NCI-H146 treated with DMSO at 0.1 percent for 48 hours (cell line): Measurements from ENCODE around the gene IPO5.

Experiments
- DNase-seq: peaks from one replicate; lab custom pipeline; 2025; ENCODE audit not compliant: unreplicated experiment; lab: John Stamatoyannopoulos, UW

IPO5 gene

GRCh38 chr13:98054301-98054700, 100.8 kb downstream of the IPO5 start:
- no peak for DNase-seq

DNA sequence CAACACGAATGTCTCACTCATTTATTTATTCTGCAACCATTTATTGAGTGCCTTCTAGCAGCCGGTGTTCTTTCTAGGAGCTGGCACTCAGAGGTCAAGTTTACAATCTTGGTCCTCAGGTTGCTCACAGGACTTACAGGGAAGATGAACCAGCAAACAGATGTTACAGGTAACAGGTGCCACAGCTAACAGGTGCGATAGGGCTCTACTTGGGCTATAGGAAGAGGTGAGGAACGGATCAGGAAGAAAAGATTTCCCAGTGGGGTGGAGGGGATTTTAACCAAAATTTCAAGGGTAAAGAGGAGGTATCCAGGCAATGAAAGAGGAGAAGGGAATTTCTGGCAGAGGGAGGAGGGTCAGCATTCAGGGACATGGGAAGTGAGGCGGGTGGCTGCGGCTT, 102.1 kb downstream of the IPO5 start:
- DNase-seq: no peak

DNA sequence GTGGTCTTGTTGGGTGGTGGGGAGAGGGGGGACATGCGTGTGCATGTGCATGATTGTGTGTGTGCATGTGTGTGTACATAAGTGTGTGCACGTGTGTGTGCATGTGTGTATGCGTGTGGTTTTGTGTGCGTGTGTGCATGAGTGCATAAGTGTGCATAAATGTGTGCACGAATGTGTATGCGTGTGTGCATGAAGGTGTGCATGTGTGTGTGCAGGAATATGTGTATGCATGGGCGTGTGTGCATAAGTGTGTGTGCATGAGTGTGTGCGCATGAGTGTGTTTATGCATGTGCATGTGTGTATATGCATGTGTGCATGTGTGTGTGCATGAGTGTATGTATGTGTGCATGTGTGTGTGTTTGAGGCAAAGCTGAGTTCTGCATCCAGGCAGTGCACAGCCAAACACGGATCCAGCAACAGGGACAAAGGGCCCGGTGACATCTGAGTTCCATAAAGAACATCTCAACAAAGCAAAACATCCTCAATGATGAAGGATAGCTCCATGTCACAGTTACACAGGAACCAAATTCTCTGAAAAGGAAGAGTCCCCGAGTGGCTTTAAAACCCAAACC, 103.5 kb downstream of the IPO5 start:
- DNase-seq: no peak

DNA sequence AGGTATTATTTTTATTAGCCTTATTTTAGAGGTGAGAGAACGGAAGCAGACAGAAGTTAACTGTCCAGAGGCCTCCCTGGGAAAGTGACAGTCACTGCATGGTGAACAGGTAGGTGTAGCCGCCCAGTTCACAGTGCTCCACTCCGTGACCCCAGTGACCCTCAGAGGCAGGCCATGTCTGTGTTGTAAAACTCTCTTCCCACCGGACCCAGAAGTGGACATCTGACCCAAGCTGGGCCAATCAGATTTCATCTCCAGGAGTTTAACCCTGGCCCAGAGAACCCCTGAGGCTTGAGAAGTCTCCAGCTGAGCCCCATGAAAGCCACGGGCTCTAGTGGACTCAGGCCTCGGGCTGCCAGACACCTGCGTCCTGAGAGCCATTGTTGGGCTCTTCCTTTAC, 105.8 kb downstream of the IPO5 start:
- no peak for DNase-seq

DNA sequence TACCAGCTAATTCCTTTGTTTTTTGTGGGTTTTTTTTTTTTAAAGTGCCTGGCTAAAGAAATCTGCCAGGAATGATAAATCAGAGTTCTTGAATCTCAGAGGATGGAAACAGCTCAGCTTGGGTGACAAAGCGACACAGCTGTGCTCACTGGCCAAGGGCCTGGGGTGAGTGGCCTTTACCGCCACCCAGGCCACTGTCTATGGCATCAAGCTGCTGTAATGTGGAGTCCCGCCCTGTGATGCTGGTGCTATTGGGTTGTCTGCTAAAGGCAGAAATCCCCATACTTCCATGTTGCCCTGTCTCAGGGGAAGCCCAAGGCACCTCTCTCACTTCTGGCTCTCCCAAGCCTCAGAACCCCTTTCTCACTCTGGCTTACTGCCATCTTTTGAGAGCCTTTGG, 106.8 kb downstream of the IPO5 start:
- no peak for DNase-seq

DNA sequence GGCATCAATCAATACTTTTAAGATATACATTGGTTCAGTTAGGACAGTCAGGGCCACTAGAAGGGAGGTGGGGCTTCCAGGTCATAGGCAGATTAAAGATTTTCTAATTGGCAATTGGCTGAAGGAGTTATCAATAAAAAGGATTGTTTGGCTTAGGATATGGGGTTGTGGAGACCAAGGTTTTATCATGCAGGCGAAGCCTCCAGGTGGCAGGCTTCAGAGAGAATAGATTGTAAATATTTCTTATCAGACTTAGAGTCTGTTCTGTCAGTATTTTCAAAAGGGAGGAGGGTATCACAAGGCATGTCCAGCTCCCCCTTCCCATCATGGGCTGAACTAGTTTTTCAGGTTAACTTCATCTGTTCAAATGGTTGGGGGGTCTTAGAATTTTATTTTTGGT, 112.0 kb downstream of the IPO5 start:
- DNase-seq: no peak

DNA sequence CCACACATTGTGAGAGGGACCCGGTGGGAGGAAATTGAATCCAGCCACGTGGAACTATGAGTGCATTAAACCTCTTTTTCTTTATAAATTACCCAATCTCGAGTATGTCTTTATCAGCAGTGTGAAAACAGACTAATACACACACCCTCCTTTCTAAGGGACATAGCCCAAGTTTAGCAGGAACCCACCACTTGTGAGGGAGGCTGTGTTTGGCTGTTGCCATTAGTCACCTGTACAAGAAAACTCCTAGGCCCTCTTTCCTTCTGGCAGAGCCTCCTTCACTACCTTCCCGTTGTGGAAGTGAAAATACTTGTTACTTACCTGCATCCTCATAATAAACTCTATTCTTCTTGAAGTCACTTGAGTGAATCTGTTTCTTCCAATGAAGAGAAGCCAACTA, 113.2 kb downstream of the IPO5 start:
- no peak for DNase-seq

DNA sequence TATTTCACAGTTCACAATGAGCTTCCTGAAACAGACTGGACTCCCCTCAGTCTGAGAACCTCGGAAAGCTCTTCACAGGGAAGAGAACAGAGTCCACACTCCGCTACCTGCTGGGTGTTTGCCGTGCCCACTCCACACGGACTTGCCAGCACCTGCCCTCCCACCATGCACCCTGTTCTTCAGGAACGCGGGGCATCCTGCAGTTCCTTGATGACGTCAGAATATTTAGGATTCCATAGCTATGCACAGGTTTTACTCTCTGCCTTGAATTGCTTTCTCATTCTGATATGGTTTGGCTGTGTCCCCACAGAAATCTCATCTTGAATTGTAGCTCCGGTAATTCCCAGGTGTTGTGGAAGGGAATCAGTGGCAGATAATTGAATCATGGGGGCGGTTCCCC, 115.0 kb downstream of the IPO5 start:
- peak; percentile 30 for DNase-seq

- no peak for DNase-seq
These were observed 116.5 kb downstream of the IPO5 start for GRCh38 chr13:98069985-98070384.

DNA sequence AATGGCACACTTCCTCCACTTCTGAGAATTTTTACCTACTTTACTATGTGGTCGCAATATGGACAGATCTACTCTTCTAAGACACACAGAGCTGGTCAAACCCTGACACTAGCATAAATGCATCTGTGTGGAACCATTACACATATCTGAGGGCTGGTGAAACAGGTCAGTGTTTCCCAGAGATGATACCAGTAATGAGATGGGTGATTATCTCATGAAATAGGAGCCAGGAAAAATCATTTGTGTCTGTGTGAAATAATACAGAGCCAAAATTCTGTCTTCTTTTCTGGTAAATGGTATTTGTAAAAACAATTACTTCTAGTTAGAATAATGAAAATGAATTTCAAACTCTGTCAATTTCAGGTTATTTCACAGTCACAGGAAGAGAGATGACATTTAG, 117.8 kb downstream of the IPO5 start:
- DNase-seq: no peak

DNA sequence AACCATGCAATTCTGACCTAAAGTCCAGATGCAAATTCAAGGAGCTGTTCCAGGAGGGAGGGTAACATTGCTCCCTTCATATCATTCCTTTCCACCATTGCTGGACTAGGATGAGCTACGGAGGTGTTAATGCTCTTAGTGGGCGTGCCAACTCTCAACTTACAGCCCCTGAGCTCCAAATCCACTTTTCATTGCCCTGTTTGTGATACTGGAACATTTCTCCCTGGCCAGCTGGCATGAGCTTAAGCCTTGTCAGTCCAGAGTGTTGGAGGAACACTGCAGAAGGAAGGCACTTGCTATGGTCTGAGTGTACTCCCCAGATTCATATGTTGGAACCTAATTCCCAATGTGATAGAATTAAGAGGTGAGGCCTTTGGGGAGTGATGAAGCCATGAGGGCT, 119.0 kb downstream of the IPO5 start:
- no peak for DNase-seq
